IMR-90 (cell line): ENCODE results near the gene PIK3CB. TPM values are rescaled to one million over a fixed set of nuclear protein-coding genes. Genes with fewer than 3 reads are reported as not detected.
"Not testable (repeated sequence)": the region's sequence is repeated elsewhere in the genome, so short reads cannot be mapped to it uniquely, and the experiment has no call there.

Experiments used
- ATAC-seq: fragments of 200-7000 bp; cut with Tn5 transposase; 2 replicates; pipeline ENCODE4 v1.9.1; 2020; ENCODE audit warnings: low read depth, mild to moderate bottlenecking, moderate library complexity
- BruUV-seq: library from RNA; stranded (reverse); fragments of 400-500 nt; replicated peaks from 2 replicates; lab custom pipeline; 2021; lab: Mats Ljungman, UMichigan
- CTCF ChIA-PET: fragments of 300-600 bp; formaldehyde crosslinking; extraction: SDS; loops from one replicate; lab custom pipeline; 2021; ENCODE audit warnings: antibody characterized with exemption; lab: Yijun Ruan, JAX
- POLR2A ChIA-PET: fragments of 300-600 bp; sonication (Branson Sonifier 250); formaldehyde crosslinking; loops from one replicate; lab custom pipeline; 2022; ENCODE audit warnings: antibody characterized with exemption; ENCODE audit not compliant: unreplicated experiment; lab: Charles Lee
- DNase-seq: peaks from one replicate; pipeline ENCODE4 v3.0.0; 2013
- H2AFZ ChIP-seq: replicated peaks from 2 replicates; pipeline ENCODE3; 2013; ENCODE audit warnings: low read length, mild to moderate bottlenecking; ENCODE audit not compliant: poor library complexity
- H2AK5ac ChIP-seq: 2 replicates; pipeline ENCODE4 v1.6.1; 2013; ENCODE audit warnings: low read depth, low read length, inconsistent platforms
- H2AK9ac ChIP-seq: replicated peaks from 2 replicates; pipeline ENCODE3; 2013; ENCODE audit warnings: mild to moderate bottlenecking, low read depth, low read length, moderate library complexity; ENCODE audit not compliant: poor library complexity
- H2BK120ac ChIP-seq: 2 replicates; pipeline ENCODE4 v1.6.1; 2013; ENCODE audit warnings: low read depth, low read length, inconsistent platforms
- H2BK15ac ChIP-seq: 3 replicates; pipeline ENCODE4 v1.6.1; 2013; ENCODE audit warnings: low read depth, low read length, inconsistent platforms
- H2BK20ac ChIP-seq: 2 replicates; pipeline ENCODE4 v1.6.1; 2013; ENCODE audit warnings: low read depth, mild to moderate bottlenecking, inconsistent platforms, low read length, moderate library complexity
- H2BK5ac ChIP-seq: 2 replicates; pipeline ENCODE4 v1.6.1; 2013; ENCODE audit warnings: mild to moderate bottlenecking, low read depth, low read length, inconsistent platforms; ENCODE audit not compliant: poor library complexity, severe bottlenecking
- H3K14ac ChIP-seq: replicated peaks from 2 replicates; pipeline ENCODE4 v1.6.1; 2013; ENCODE audit warnings: low read depth, low read length, inconsistent platforms
- H3K18ac ChIP-seq: 2 replicates; pipeline ENCODE4 v1.6.1; 2013; ENCODE audit warnings: low read depth, low read length, control low read depth
- H3K23ac ChIP-seq: 2 replicates; pipeline ENCODE4 v1.6.1; 2013; ENCODE audit warnings: low read depth, low read length, inconsistent platforms
- H3K27ac ChIP-seq: 2 replicates; pipeline ENCODE4 v1.5.1; 2013; ENCODE audit warnings: mild to moderate bottlenecking, control low read depth, low read length; ENCODE audit not compliant: insufficient read depth
- H3K27me3 ChIP-seq: 2 replicates; pipeline ENCODE4 v1.6.1; 2013; ENCODE audit warnings: low read length; ENCODE audit not compliant: control insufficient read depth, insufficient read depth
- H3K36me3 ChIP-seq: 2 replicates; pipeline ENCODE4 v1.6.1; 2013; ENCODE audit warnings: low read length, mixed read lengths; ENCODE audit not compliant: control insufficient read depth, insufficient read depth
- H3K4ac ChIP-seq: 2 replicates; pipeline ENCODE4 v1.6.1; 2013; ENCODE audit warnings: low read depth, low read length, inconsistent platforms
- H3K4me1 ChIP-seq: 2 replicates; pipeline ENCODE4 v1.6.1; 2013; ENCODE audit warnings: low read length, mixed read lengths; ENCODE audit not compliant: control insufficient read depth, insufficient read depth
- H3K4me2 ChIP-seq: 2 replicates; pipeline ENCODE4 v1.6.1; 2013; ENCODE audit warnings: low read depth, mild to moderate bottlenecking, control low read depth, low read length, moderate library complexity
- H3K4me3 ChIP-seq: 2 replicates; pipeline ENCODE4 v1.5.1; 2013; ENCODE audit warnings: low read depth, mild to moderate bottlenecking, control low read depth, low read length, moderate library complexity; ENCODE audit not compliant: insufficient read depth
- H3K56ac ChIP-seq: 2 replicates; pipeline ENCODE4 v1.6.1; 2013; ENCODE audit warnings: low read length, inconsistent platforms; ENCODE audit not compliant: insufficient read depth; ENCODE audit errors: extremely low read depth
- H3K79me1 ChIP-seq, 2 experiments: 2 replicates each; pipeline ENCODE4 v1.6.1; 2013; ENCODE audit warnings: low read length in 2 of 2, inconsistent platforms in 1 of 2, low read depth in 1 of 2
- H3K9ac ChIP-seq: 2 replicates; pipeline ENCODE4 v1.6.1; 2013; ENCODE audit warnings: low read depth, low read length, control low read depth
- H3K9me1 ChIP-seq: 2 replicates; pipeline ENCODE4 v1.6.1; 2013; ENCODE audit warnings: low read length, inconsistent platforms; ENCODE audit not compliant: insufficient read depth
- H3K9me3 ChIP-seq: 2 replicates; pipeline ENCODE4 v1.6.1; 2013; ENCODE audit warnings: low read length; ENCODE audit not compliant: control insufficient read depth, insufficient read depth
- H4K20me1 ChIP-seq: 2 replicates; pipeline ENCODE4 v1.6.1; 2013; ENCODE audit warnings: low read length, inconsistent platforms; ENCODE audit not compliant: insufficient read depth
- H4K5ac ChIP-seq: 2 replicates; pipeline ENCODE4 v1.6.1; 2013; ENCODE audit warnings: mild to moderate bottlenecking, low read depth, low read length, control low read depth
- H4K8ac ChIP-seq, 2 experiments: 2 replicates each; pipeline ENCODE4 v1.6.1; 2013; ENCODE audit warnings: low read depth in 2 of 2, low read length in 2 of 2, control low read depth in 1 of 2, inconsistent platforms in 1 of 2
- H4K91ac ChIP-seq: 2 replicates; pipeline ENCODE4 v1.6.1; 2013; ENCODE audit warnings: low read depth, low read length, inconsistent platforms; ENCODE audit not compliant: insufficient read depth
- CEBPB ChIP-seq: IDR thresholded peaks from 2 replicates; pipeline ENCODE4 v1.6.1; 2012; ENCODE audit warnings: low read depth, low read length, improper control_type of control experiment
- RAD21 ChIP-seq: IDR thresholded peaks from 2 replicates; pipeline ENCODE4 v1.6.1; 2012; ENCODE audit warnings: low read length, improper control_type of control experiment
- RCOR1 ChIP-seq: IDR thresholded peaks from 2 replicates; pipeline ENCODE4 v1.6.1; 2012; ENCODE audit warnings: mild to moderate bottlenecking, low read length, improper control_type of control experiment; ENCODE audit not compliant: insufficient replicate concordance
- RFX5 ChIP-seq: IDR thresholded peaks from 2 replicates; pipeline ENCODE4 v1.8.0; 2012; ENCODE audit warnings: low read depth, mild to moderate bottlenecking, low read length, moderate library complexity
- SMC3 ChIP-seq: fragments of 150-350 bp; IDR thresholded peaks from 2 replicates; pipeline ENCODE4 v1.6.1; 2016; ENCODE audit warnings: low read depth, mild to moderate bottlenecking, antibody characterized with exemption, low read length, moderate library complexity
- WGBS, 2 experiments: methylation state at CpG; one replicate each; pipeline versions ENCODE4 v1.1.5 to v1.1.7; 2013; ENCODE audit warnings: missing lambda C conversion rate in 2 of 2; ENCODE audit not compliant: insufficient read length in 1 of 2; ENCODE audit errors: extremely low coverage in 2 of 2; 5-methylcytosine and 5-hydroxymethylcytosine counted together
- dilution Hi-C: fragments of 300-500 bp; cut with HindIII; formaldehyde crosslinking; loops from one replicate; pipeline ENCODE4 v1.14.3; 2018; ENCODE audit warnings: low sequenced_read_pairs; ENCODE audit not compliant: unreplicated experiment
- in situ Hi-C: fragments of 300-500 bp; cut with MboI; formaldehyde crosslinking; loops from 3 replicates; pipeline ENCODE4 v1.14.3; 2019; ENCODE audit warnings: low sequenced_read_pairs, inconsistent platforms, mixed read lengths
- intact Hi-C: fragments of 100-400 bp; cut with micrococcal nuclease; formaldehyde crosslinking; loops from 2 replicates; pipeline ENCODE4 v1.10.0; 2022
- polyA plus RNA-seq, 3 experiments: library from polyadenylated mRNA; depleted of rRNA; stranded (reverse); fragments of >200 nt; gene quantifications; 2 replicates each; pipeline ENCODE4 v1.2.3, GENCODE V29; 2012; ENCODE audit warnings: low replicate concordance in 1 of 3
- total RNA-seq: library from RNA; depleted of rRNA; stranded (reverse); fragments of >200 nt; gene quantifications from 2 replicates; pipeline ENCODE4 v1.2.3, GENCODE V29; 2012

The PIK3CB gene
- total and polyA plus RNA-seq, 2 of the 4 experiments (the other 2 are of a cell fraction), result 6.3 to 6.8 TPM

GRCh38 chr3:138681463-138682220 lies 153.1 kb downstream of the PIK3CB start:
- Histone ChIP-seq H2AK9ac (no peak overlapping the region), H4K5ac (no peak overlapping the region), H3K14ac (no peak overlapping the region), H3K79me1 (no peaks in the 10 kb centered on the region), H3K9ac (no peak overlapping the region), H3K27me3 (no peaks in the 10 kb centered on the region), H3K4me2 (no peak overlapping the region), H2AFZ (no peak overlapping the region), H3K23ac (no peak overlapping the region), H3K9me3 (no peaks in the 10 kb centered on the region; the same call in 1 of the 2 replicates), H3K36me3 (0 out of 2 replicates have a peak, but pooled peaks cover 2% of the 10 kb centered on the region), H2BK120ac (no peak overlapping the region), H3K56ac (no peak overlapping the region), H3K18ac (no peak overlapping the region), H4K91ac (no peak overlapping the region), H2BK20ac (no peak overlapping the region), H4K20me1 (no peaks in the 10 kb centered on the region), H3K27ac (no peak overlapping the region), H3K4ac (no peak overlapping the region), H3K4me1 (peaks cover 2% of the 10 kb centered on the region; the same call in 1 of the 2 replicates), H2AK5ac (no peak overlapping the region), H3K9me1 (no peaks in the 10 kb centered on the region), H4K8ac (no peak overlapping the region), H2BK5ac (no peak overlapping the region), H3K4me3 (no peak overlapping the region), H2BK15ac (no peak overlapping the region)
- no peak for DNase-seq
- POLR2A ChIA-PET, result no interaction called here
- 100% methylated on average over 2 of the region's 5 CpGs; no CpG with 5 or more reads in 1 of the 2 experiments for WGBS, 2 experiments
- CTCF ChIA-PET, result interaction anchor here (0.6 to 1.1 kb wide), 3 partner anchors 54 to 555 kb away, joined by 3 to 6 read pairs (median 3); no protein-coding TSS in a partner anchor
- TF ChIP-seq CEBPB (no peak), RAD21 (no peak), RCOR1 (no peak), SMC3 (no peak), RFX5 (no peak)
- intact Hi-C loops (no loop called here), in situ Hi-C loops (loop anchor here (25.0 kb wide), 1 partner anchor 656 kb away; the partner anchor contains the start of gene MRPS22), dilution Hi-C loops (no loop called here)
- ATAC-seq, result no peak
- BruUV-seq, result no TSS peak

GRCh38 chr3:138680974-138681373 lies 153.8 kb downstream of the PIK3CB start:
- H3K14ac ChIP-seq, H3K4me2 ChIP-seq: not testable (repeated sequence)
- CTCF ChIA-PET, result interaction anchor here (1.1 kb wide), 1 partner anchor 53 kb away, joined by 3 read pairs; no protein-coding TSS in a partner anchor

More at GRCh38 chr3:138680974-138681373, 153.8 kb downstream of the PIK3CB start:
- H3K23ac ChIP-seq, H4K20me1 ChIP-seq, BruUV-seq, H2AK9ac ChIP-seq, H3K27me3 ChIP-seq, dilution Hi-C loops, H3K56ac ChIP-seq, H3K9me3 ChIP-seq, H2BK15ac ChIP-seq, H3K9ac ChIP-seq, H2BK20ac ChIP-seq, H3K18ac ChIP-seq, H4K5ac ChIP-seq, H2AFZ ChIP-seq, H2BK5ac ChIP-seq, H2BK120ac ChIP-seq, H4K91ac ChIP-seq, H3K9me1 ChIP-seq, H3K27ac ChIP-seq, intact Hi-C loops, H2AK5ac ChIP-seq, H3K4me3 ChIP-seq, H3K4me1 ChIP-seq, POLR2A ChIA-PET, H3K4ac ChIP-seq, DNase-seq, H3K36me3 ChIP-seq, H3K79me1 ChIP-seq, ATAC-seq, H4K8ac ChIP-seq: not testable (repeated sequence)
- in situ Hi-C loops, result loop anchor here (25.0 kb wide), 1 partner anchor 656 kb away; the partner anchor contains the start of gene MRPS22
- no CpG with 5 or more reads among the region's 6 CpGs for WGBS, 2 experiments
